ENCODE measurements around the gene EIPR1. TPM values are rescaled to one million over a fixed set of nuclear protein-coding genes. Genes with fewer than 3 reads are reported as not detected.
A peak's percentile ranks its signal among the peaks of the same experiment; 100 is the strongest.

The EIPR1 gene
- total and polyA plus RNA-seq, 2 of the 4 experiments (the other 2 are of a cell fraction): 46.5 to 67.4 TPM

GRCh38 chr2:3399829-3400228 is 22.2 kb upstream of the EIPR1 start:
- Histone ChIP-seq H4K91ac (ENCODE audit: insufficient read depth, low read depth, low read length) (no peak overlapping the region), H3K27ac (ENCODE audit: insufficient read depth, low read length) (no peak overlapping the region), H3K9ac (ENCODE audit: low read depth, low read length) (no peak overlapping the region), H2BK5ac (ENCODE audit: low read depth, low read length, poor library complexity, severe bottlenecking) (no peak overlapping the region), H3K9me3 (ENCODE audit: control insufficient read depth, insufficient read depth, low read length) (peaks cover 11% of the 10 kb centered on the region), H3K4ac (ENCODE audit: low read depth, low read length) (no peak overlapping the region), H4K5ac (ENCODE audit: low read depth, low read length) (no peak overlapping the region), H3K18ac (ENCODE audit: low read depth, low read length) (no peak overlapping the region), H2BK20ac (ENCODE audit: low read depth, low read length) (no peak overlapping the region), H4K20me1 (ENCODE audit: insufficient read depth, low read length) (peaks cover 10% of the 10 kb centered on the region), H3K79me1 (ENCODE audit: low read depth in 1 of 2, low read length in 2 of 2) (peaks cover 41% of the 10 kb centered on the region in 2 experiments), H3K14ac (replicated peaks; ENCODE audit: low read depth, low read length) (no peak overlapping the region), H4K8ac (ENCODE audit: low read depth in 2 of 2, low read length in 2 of 2) (no peak overlapping the region), H3K9me1 (ENCODE audit: insufficient read depth, low read length) (peaks cover 3% of the 10 kb centered on the region; the same call in 1 of the 2 replicates), H3K23ac (ENCODE audit: low read depth, low read length) (no peak overlapping the region), H3K56ac (ENCODE audit: extremely low read depth, insufficient read depth, low read length) (no peak overlapping the region), H3K36me3 (ENCODE audit: control insufficient read depth, insufficient read depth, low read length) (peaks cover 32% of the 10 kb centered on the region), H2AFZ (replicated peaks; ENCODE audit: low read length, poor library complexity) (no peak overlapping the region), H2BK120ac (ENCODE audit: low read depth, low read length) (no peak overlapping the region), H3K4me1 (ENCODE audit: control insufficient read depth, insufficient read depth, low read length) (peaks cover 1% of the 10 kb centered on the region; the same call in 1 of the 2 replicates), H3K27me3 (ENCODE audit: control insufficient read depth, insufficient read depth, low read length) (no peaks in the 10 kb centered on the region), H2AK9ac (replicated peaks; ENCODE audit: low read depth, low read length, poor library complexity) (no peak overlapping the region), H2BK15ac (ENCODE audit: low read depth, low read length) (no peak overlapping the region), H3K4me3 (ENCODE audit: insufficient read depth, low read depth, low read length) (no peak overlapping the region), H3K4me2 (ENCODE audit: low read depth, low read length) (no peak overlapping the region), H2AK5ac (ENCODE audit: low read depth, low read length) (no peak overlapping the region)
- 38% methylated on average over 4 of the region's 9 CpGs; no CpG with 5 or more reads in 1 of the 2 experiments for WGBS, 2 experiments (ENCODE audit: extremely low coverage in 2 of 2, insufficient read length in 1 of 2)
- dilution Hi-C loops (cut with HindIII; ENCODE audit: low sequenced_read_pairs, unreplicated experiment): no loop called here
- DNase-seq (no peak), ATAC-seq (ENCODE audit: low read depth) (peak; percentile 62)
- CTCF ChIA-PET: no interaction called here
- in situ Hi-C loops (cut with MboI; ENCODE audit: low sequenced_read_pairs): no loop called here
- BruUV-seq (replicated peaks): no TSS peak
- TF ChIP-seq POLR2A (IDR thresholded peaks at IDR 0.05; ENCODE audit: low read depth, low read length): no peak
- TF ChIP-seq USF2 (IDR thresholded peaks at IDR 0.05; ENCODE audit: low read depth, low read length): no peak
- no peak for TF ChIP-seq RAD21 (IDR thresholded peaks at IDR 0.05; ENCODE audit: low read length)
- TF ChIP-seq FOS (IDR thresholded peaks at IDR 0.05; ENCODE audit: low read depth, low read length): no peak
- no peak for TF ChIP-seq CEBPB (IDR thresholded peaks at IDR 0.05; ENCODE audit: low read depth, low read length)
- POLR2A ChIA-PET (ENCODE audit: unreplicated experiment): no interaction called here
- intact Hi-C loops (cut with micrococcal nuclease): no loop called here

Data from IMR-90 (cell line).